GM23338 (cell line): ENCODE measurements around the gene MED13L. TPM values are rescaled to one million over a fixed set of nuclear protein-coding genes. Genes with fewer than 3 reads are reported as not detected.

Source experiments
- ATAC-seq: fragments of 200-7000 bp; cut with Tn5 transposase; 3 replicates; pipeline ENCODE4 v1.9.1; 2020
- DNase-seq: peaks from one replicate; pipeline ENCODE4 v3.0.0-alpha.2; 2015; ENCODE audit warnings: low spot score
- H2AFZ ChIP-seq: fragments of 200-600 bp; sonication (generic); 2 replicates; pipeline ENCODE4 v1.8.0; 2016; ENCODE audit warnings: antibody characterized with exemption, mild to moderate bottlenecking, moderate library complexity
- H3F3A ChIP-seq: fragments of 200-600 bp; sonication (generic); replicated peaks from 2 replicates; pipeline ENCODE4 v1.8.0; 2017; ENCODE audit warnings: antibody characterized with exemption, mixed run types, low read depth
- H3K27ac ChIP-seq: fragments of 200-600 bp; sonication (generic); 2 replicates; pipeline ENCODE4 v1.6.1; 2016; ENCODE audit warnings: low read depth
- H3K27me3 ChIP-seq: fragments of 200-600 bp; sonication (generic); 2 replicates; pipeline ENCODE4 v1.8.0; 2016; ENCODE audit warnings: mild to moderate bottlenecking, mixed run types, moderate library complexity; ENCODE audit not compliant: insufficient read depth
- H3K36me3 ChIP-seq: fragments of 200-600 bp; sonication (generic); 2 replicates; pipeline ENCODE4 v1.8.0; 2016; ENCODE audit warnings: mild to moderate bottlenecking; ENCODE audit not compliant: insufficient read depth
- H3K4me1 ChIP-seq: fragments of 200-600 bp; sonication (generic); 2 replicates; pipeline ENCODE4 v1.8.0; 2016; ENCODE audit warnings: mild to moderate bottlenecking, moderate library complexity; ENCODE audit not compliant: insufficient read depth
- H3K4me2 ChIP-seq: fragments of 200-600 bp; sonication (generic); 2 replicates; pipeline ENCODE4 v1.7.1; 2017; ENCODE audit warnings: mixed run types
- H3K4me3 ChIP-seq: fragments of 200-600 bp; sonication (generic); 2 replicates; pipeline ENCODE4 v1.6.1; 2016; ENCODE audit warnings: mixed run types
- H3K79me2 ChIP-seq: fragments of 200-600 bp; sonication (generic); replicated peaks from 2 replicates; pipeline ENCODE4 v1.8.0; 2017; ENCODE audit warnings: mild to moderate bottlenecking; ENCODE audit not compliant: insufficient read depth
- H3K9me2 ChIP-seq: fragments of 200-600 bp; sonication (generic); 2 replicates; pipeline ENCODE4 v1.8.0; 2017; ENCODE audit not compliant: insufficient read depth
- H4K20me1 ChIP-seq: fragments of 200-600 bp; sonication (generic); replicated peaks from 2 replicates; pipeline ENCODE4 v1.8.0; 2017; ENCODE audit warnings: mild to moderate bottlenecking; ENCODE audit not compliant: insufficient read depth
- H3K27ac Mint-ChIP-seq: 2 replicates; pipeline ENCODE4 v1.8.0; 2020; ENCODE audit warnings: inconsistent platforms, mild to moderate bottlenecking, moderate library complexity, mixed read lengths
- H3K27me3 Mint-ChIP-seq: 3 replicates; pipeline ENCODE4 v1.8.0; 2022; ENCODE audit warnings: low read depth, mild to moderate bottlenecking, moderate library complexity, mixed read lengths, inconsistent platforms; ENCODE audit not compliant: insufficient read depth, poor library complexity
- H3K36me3 Mint-ChIP-seq: 3 replicates; pipeline ENCODE4 v1.8.0; 2021; ENCODE audit warnings: low read depth, mild to moderate bottlenecking, inconsistent platforms, moderate library complexity, mixed read lengths
- H3K4me1 Mint-ChIP-seq: 3 replicates; pipeline ENCODE4 v1.8.0; 2020; ENCODE audit warnings: mild to moderate bottlenecking, inconsistent platforms, mixed read lengths
- H3K4me3 Mint-ChIP-seq: 3 replicates; pipeline ENCODE4 v1.8.0; 2021; ENCODE audit warnings: moderate library complexity, mild to moderate bottlenecking, inconsistent platforms, mixed read lengths
- H3K9me3 Mint-ChIP-seq: 3 replicates; pipeline ENCODE4 v1.8.0; 2020; ENCODE audit warnings: moderate library complexity, mild to moderate bottlenecking, inconsistent platforms, mixed read lengths
- EZH2phosphoT487 ChIP-seq: fragments of 200-600 bp; sonication (generic); IDR thresholded peaks from one replicate; pipeline ENCODE4 v1.8.1; 2018; ENCODE audit warnings: antibody characterized with exemption; ENCODE audit not compliant: unreplicated experiment
- POLR2AphosphoS5 ChIP-seq: IDR thresholded peaks from 2 replicates; pipeline ENCODE4 v1.6.1; 2016; ENCODE audit warnings: antibody characterized with exemption, low read depth
- STAT1 ChIP-seq: IDR thresholded peaks from one replicate; pipeline ENCODE4 v1.6.1; 2016; ENCODE audit warnings: antibody characterized with exemption; ENCODE audit not compliant: unreplicated experiment
- polyA plus RNA-seq: library from polyadenylated mRNA; unstranded; fragments of >200 nt; fragmentation: Nextera tagmentation; extraction: Ambion mirVana; gene quantifications from 2 replicates; pipeline ENCODE4 v1.2.1, GENCODE V29; 2016
- total RNA-seq: library from RNA; depleted of rRNA; stranded (reverse); fragments of >200 nt; shearing (Covaris generic); gene quantifications from 2 replicates; pipeline ENCODE4 v1.2.3, GENCODE V29; 2014
- TF ChIP-seq, protein P1 (sequence below): IDR thresholded peaks from one replicate; pipeline ENCODE4 v1.6.1; 2018; ENCODE audit warnings: antibody characterized with exemption; ENCODE audit not compliant: unreplicated experiment
- TF ChIP-seq, protein P2 (sequence below): fragments of 250-450 bp; sonication (Bioruptor Pico); IDR thresholded peaks from 2 replicates; pipeline ENCODE4 v1.5.0; 2020; ENCODE audit warnings: mild to moderate bottlenecking, moderate library complexity

The MED13L gene
- total and polyA plus RNA-seq, 2 experiments from 2014 or later = 20.9 to 73.6 TPM

DNA sequence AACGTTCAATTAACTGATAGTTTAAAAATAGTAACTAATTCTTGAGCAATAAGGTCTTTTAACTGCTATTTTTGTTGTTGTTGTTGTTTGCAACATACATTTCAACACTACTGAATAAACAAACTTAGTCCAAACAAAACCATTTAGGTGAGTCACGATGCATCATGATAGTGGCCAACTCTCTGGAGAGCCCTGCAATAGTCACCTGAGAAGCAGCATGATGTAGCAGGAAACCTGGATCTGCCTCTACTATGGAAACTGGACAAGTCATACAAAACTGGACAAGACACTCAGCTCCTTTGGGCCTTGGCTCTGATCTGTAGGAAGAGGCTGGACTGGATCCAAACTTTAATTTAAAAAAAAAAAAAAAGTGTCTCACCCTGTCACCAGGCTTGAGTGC, 117.3 kb downstream of the MED13L start (continued):
- TF ChIP-seq, protein P1, sequence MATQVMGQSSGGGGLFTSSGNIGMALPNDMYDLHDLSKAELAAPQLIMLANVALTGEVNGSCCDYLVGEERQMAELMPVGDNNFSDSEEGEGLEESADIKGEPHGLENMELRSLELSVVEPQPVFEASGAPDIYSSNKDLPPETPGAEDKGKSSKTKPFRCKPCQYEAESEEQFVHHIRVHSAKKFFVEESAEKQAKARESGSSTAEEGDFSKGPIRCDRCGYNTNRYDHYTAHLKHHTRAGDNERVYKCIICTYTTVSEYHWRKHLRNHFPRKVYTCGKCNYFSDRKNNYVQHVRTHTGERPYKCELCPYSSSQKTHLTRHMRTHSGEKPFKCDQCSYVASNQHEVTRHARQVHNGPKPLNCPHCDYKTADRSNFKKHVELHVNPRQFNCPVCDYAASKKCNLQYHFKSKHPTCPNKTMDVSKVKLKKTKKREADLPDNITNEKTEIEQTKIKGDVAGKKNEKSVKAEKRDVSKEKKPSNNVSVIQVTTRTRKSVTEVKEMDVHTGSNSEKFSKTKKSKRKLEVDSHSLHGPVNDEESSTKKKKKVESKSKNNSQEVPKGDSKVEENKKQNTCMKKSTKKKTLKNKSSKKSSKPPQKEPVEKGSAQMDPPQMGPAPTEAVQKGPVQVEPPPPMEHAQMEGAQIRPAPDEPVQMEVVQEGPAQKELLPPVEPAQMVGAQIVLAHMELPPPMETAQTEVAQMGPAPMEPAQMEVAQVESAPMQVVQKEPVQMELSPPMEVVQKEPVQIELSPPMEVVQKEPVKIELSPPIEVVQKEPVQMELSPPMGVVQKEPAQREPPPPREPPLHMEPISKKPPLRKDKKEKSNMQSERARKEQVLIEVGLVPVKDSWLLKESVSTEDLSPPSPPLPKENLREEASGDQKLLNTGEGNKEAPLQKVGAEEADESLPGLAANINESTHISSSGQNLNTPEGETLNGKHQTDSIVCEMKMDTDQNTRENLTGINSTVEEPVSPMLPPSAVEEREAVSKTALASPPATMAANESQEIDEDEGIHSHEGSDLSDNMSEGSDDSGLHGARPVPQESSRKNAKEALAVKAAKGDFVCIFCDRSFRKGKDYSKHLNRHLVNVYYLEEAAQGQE = no peak
- TF ChIP-seq STAT1 (no peak), POLR2AphosphoS5 (no peak), EZH2phosphoT487 (no peak)
- TF ChIP-seq, protein P2, sequence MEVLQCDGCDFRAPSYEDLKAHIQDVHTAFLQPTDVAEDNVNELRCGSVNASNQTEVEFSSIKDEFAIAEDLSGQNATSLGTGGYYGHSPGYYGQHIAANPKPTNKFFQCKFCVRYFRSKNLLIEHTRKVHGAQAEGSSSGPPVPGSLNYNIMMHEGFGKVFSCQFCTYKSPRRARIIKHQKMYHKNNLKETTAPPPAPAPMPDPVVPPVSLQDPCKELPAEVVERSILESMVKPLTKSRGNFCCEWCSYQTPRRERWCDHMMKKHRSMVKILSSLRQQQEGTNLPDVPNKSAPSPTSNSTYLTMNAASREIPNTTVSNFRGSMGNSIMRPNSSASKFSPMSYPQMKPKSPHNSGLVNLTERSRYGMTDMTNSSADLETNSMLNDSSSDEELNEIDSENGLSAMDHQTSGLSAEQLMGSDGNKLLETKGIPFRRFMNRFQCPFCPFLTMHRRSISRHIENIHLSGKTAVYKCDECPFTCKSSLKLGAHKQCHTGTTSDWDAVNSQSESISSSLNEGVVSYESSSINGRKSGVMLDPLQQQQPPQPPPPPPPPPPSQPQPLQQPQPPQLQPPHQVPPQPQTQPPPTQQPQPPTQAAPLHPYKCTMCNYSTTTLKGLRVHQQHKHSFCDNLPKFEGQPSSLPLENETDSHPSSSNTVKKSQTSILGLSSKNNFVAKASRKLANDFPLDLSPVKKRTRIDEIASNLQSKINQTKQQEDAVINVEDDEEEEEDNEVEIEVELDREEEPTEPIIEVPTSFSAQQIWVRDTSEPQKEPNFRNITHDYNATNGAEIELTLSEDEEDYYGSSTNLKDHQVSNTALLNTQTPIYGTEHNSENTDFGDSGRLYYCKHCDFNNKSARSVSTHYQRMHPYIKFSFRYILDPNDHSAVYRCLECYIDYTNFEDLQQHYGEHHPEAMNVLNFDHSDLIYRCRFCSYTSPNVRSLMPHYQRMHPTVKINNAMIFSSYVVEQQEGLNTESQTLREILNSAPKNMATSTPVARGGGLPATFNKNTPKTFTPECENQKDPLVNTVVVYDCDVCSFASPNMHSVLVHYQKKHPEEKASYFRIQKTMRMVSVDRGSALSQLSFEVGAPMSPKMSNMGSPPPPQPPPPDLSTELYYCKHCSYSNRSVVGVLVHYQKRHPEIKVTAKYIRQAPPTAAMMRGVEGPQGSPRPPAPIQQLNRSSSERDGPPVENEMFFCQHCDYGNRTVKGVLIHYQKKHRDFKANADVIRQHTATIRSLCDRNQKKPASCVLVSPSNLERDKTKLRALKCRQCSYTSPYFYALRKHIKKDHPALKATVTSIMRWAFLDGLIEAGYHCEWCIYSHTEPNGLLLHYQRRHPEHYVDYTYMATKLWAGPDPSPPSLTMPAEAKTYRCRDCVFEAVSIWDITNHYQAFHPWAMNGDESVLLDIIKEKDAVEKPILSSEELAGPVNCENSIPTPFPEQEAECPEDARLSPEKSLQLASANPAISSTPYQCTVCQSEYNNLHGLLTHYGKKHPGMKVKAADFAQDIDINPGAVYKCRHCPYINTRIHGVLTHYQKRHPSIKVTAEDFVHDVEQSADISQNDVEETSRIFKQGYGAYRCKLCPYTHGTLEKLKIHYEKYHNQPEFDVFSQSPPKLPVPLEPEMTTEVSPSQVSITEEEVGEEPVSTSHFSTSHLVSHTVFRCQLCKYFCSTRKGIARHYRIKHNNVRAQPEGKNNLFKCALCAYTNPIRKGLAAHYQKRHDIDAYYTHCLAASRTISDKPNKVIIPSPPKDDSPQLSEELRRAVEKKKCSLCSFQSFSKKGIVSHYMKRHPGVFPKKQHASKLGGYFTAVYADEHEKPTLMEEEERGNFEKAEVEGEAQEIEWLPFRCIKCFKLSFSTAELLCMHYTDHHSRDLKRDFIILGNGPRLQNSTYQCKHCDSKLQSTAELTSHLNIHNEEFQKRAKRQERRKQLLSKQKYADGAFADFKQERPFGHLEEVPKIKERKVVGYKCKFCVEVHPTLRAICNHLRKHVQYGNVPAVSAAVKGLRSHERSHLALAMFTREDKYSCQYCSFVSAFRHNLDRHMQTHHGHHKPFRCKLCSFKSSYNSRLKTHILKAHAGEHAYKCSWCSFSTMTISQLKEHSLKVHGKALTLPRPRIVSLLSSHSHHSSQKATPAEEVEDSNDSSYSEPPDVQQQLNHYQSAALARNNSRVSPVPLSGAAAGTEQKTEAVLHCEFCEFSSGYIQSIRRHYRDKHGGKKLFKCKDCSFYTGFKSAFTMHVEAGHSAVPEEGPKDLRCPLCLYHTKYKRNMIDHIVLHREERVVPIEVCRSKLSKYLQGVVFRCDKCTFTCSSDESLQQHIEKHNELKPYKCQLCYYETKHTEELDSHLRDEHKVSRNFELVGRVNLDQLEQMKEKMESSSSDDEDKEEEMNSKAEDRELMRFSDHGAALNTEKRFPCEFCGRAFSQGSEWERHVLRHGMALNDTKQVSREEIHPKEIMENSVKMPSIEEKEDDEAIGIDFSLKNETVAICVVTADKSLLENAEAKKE (CRISPR knock-in tag) = no peak

DNA sequence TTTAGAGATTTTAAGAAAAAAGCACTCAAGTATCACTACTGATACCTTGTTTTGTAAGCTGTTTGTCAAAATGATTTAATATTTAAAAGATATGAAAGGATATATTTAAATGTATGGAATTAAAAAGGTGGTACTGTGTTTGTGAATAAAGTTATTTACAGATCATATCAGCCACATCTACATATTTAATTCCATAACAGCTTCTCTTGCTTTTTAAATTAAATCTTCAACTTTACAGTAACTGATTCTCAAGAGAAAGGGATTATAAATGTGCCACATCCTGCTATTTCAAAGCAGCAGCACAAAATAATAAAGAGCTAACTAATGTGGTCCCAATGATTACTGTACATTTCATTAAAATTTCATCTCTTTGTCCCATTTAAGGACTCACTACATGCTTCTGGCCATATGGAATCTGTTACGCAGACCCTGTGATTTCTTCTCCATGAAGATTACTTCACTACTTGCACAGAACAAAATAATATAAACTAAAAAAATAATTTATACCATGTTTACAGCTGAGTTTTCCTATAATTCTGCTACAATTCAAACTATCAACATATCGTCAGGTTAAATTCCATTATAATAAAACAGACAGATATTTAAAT, 117.8 kb downstream of the MED13L start:
- H3K4me2 ChIP-seq = no peak overlapping the region
- no peak overlapping the region for H2AFZ ChIP-seq
- no peak overlapping the region for H3K27ac ChIP-seq
- H3K4me1 ChIP-seq = peaks cover 62% of the 10 kb centered on the region
- no peak overlapping the region for H3K27ac Mint-ChIP-seq
- no peaks in the 10 kb centered on the region for H3K36me3 Mint-ChIP-seq
- no peaks in the 10 kb centered on the region for H3K27me3 Mint-ChIP-seq
- H3F3A ChIP-seq = no peaks in the 10 kb centered on the region
- H4K20me1 ChIP-seq = 0 out of 2 replicates have a peak, but pooled peaks cover 2% of the 10 kb centered on the region
- no peak overlapping the region for H3K4me3 Mint-ChIP-seq
- H3K9me2 ChIP-seq = no peaks in the 10 kb centered on the region
- H3K27me3 ChIP-seq = no peaks in the 10 kb centered on the region
- H3K9me3 Mint-ChIP-seq = no peaks in the 10 kb centered on the region
- H3K36me3 ChIP-seq = no peaks in the 10 kb centered on the region
- H3K4me3 ChIP-seq = no peak overlapping the region
- ATAC-seq (no peak), DNase-seq (no peak)
- peaks cover 45% of the 10 kb centered on the region for H3K4me1 Mint-ChIP-seq
- H3K79me2 ChIP-seq = peaks cover 100% of the 10 kb centered on the region
- TF ChIP-seq, protein P1 = no peak
